ENCODE measurements around the gene UTP4.
"Not testable (repeated sequence)": the region's sequence is repeated elsewhere in the genome, so short reads cannot be mapped to it uniquely, and the experiment has no call there.

UTP4 gene

DNA sequence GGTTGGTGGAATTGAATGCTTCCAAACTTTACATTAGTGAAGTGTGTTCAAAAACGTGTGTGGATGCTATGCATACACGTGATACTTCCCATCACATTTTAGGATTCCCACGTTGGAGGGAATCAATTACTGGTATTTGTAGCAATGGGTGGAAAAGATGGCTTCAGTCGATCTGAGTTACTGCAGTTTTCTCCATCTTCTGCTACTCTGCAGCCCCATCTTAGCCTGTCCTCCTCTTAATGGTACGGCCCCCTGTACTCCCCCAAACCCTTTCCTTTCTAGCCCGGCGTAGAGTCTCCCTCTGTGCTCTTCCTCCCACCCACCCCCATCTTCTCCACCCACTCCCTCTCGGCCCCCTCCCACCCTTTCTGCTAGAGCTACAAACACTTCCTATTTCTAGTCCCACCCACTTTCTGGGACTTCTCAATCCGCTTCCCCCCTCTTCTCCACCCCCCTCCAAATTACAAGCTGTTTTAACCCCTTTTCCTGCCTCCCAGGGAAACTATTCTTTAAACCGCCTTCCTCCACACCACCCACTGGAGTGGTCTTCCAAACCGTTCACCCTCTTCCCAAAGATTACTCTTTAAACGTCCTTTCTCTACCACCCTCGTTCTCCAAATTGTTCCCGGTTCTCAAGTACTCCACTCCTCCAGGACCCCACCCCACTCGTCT is 1.1 kb upstream of the UTP4 start:
- DNase-seq = peak; percentile 11
- ATAC-seq = no peak

DNA sequence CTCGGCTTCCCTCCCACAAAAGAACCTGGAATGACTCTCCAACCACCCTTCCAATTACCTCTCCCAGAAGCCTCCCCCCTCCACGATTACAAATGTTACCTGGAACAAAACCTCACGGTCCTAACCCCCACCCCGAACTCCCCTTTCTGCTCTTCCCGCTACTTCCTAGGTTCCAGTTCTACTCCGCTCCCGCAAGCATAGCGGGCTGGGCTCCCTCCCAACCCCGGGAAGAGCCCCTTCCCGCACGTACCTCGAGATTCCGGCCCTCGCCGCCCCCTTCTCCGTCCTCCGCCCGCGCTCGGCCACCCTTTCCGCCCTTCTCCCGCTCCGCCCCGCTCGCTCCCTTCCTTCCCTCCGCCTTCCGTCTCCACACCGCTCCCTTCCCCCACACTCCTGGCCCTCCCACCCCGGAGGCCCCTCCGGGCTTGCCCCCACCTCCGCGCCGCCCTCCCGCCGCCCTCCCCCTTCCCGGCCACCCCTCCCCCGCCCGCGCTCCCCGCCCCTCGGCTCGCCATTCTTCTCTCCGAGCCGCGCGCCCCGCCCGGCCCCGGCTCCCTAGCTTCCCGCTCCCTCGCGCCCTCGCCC is 518 bp upstream of the UTP4 start:
- DNase-seq (peak; percentile 87), ATAC-seq (peak; percentile 51)

- DNase-seq = no peak
- ATAC-seq = peak; percentile 7
Measured at GRCh38 chr16:69133373-69133954, 1.0 kb downstream of the UTP4 start.

- no peak for ATAC-seq
- DNase-seq = no peak
Measured at GRCh38 chr16:69138608-69139007, 6.2 kb downstream of the UTP4 start.

DNA sequence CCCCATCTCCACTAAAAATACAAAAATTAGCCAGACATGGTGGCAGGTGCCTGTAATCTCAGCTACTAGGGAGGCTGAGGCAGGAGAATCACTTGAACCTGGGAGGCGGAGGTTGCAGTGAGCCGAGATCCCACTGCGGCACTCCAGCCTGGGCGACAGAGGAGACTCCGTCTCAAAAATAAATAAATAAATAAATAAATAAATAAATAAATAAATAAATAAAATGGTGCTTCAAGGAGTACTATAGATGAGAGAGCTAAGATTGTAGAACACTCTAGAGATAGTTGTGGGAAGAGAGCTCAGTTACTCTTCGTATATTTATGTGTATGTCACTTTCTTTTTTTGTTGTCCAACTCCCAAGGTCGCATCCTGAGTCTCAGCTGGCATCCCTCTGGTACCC is 7.0 kb downstream of the UTP4 start:
- not testable (repeated sequence) for ATAC-seq, DNase-seq

GRCh38 chr16:69141014-69141413 is 8.6 kb downstream of the UTP4 start:
- DNase-seq = no peak
- no peak for ATAC-seq

DNA sequence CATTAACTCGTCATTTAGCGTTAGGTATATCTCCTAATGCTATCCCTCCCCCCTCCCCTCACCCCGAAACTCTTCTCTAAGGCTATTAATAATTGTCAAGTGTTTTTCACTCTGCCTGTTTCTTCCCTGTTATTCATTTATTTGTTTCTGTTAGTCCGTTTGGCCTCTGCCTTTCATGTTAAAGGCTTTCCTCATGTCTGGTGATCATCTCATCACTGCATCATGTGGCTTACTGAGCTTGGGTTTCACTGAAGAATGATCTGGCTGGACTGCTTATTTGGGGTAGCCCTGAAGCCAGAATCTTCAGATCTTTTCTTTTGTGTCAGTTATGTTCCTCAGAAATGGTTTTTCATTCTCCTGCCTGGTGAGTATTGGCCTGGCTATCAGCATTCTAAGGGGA is 9.5 kb downstream of the UTP4 start:
- ATAC-seq (no peak), DNase-seq (no peak)

DNA sequence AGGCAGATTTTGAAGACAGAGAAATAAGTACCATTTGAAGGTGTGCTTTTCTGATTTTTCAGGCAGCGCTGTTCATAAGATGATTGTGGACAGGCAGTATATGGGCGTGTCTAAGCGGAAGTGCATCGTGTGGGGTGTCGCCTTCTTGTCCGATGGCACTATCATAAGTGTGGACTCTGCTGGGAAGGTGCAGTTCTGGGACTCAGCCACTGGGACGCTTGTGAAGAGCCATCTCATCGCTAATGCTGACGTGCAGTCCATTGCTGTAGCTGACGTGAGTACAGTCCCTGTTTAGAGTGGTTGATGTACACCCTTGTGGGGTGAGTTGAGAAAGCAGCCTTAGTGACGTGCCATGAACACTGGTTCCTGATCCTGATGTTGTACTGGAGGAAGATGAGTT is 10.7 kb downstream of the UTP4 start:
- ATAC-seq = no peak
- DNase-seq = no peak

DNA sequence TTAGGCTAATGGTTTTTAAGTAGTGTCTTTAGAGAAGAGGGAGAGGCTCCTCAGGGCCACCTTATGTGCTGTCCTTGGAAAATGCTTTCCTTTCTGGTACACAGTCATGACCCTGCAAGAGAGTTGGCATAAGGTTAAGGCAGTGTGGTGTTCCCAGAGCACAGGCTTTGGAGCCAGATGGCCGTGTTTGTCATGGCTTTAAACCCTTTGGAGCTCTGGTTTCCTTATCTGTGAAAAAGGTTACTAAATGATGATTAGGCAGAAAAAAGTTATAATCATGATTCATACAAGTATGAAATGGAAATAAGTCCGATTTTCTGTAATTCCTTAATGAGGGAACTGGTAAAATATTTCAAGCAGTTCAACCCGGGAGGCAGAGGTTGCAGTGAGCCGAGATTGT is 13.2 kb downstream of the UTP4 start:
- no peak for ATAC-seq
- no peak for DNase-seq

GRCh38 chr16:69149621-69150020 is 17.2 kb downstream of the UTP4 start:
- ATAC-seq, DNase-seq: not testable (repeated sequence)

GRCh38 chr16:69150146-69150865 is 17.9 kb downstream of the UTP4 start:
- DNase-seq (peak; percentile 43), ATAC-seq (peak; percentile 88)

DNA sequence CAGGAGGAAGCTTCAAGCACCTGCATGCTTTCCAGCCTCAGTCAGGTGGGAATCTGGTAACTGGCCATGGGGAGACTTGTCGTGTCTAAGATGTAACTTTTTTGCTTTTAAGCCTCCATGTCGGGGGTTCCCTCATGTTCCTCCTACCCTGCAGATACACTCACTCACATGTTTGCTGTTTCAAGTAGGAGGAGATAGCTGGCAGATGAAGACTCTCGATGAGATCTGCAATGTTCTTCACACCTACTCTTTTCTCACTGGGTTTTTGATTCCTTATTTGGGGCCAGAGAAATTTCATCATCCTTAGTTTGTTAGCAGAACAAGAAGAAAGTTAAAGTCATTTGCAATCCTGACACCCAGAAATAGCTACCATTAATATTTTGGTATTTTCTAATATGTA is 24.7 kb downstream of the UTP4 start:
- DNase-seq (no peak), ATAC-seq (no peak)

- ATAC-seq = no peak
- DNase-seq = no peak
Measured at GRCh38 chr16:69160192-69160591, 27.7 kb downstream of the UTP4 start.

DNA sequence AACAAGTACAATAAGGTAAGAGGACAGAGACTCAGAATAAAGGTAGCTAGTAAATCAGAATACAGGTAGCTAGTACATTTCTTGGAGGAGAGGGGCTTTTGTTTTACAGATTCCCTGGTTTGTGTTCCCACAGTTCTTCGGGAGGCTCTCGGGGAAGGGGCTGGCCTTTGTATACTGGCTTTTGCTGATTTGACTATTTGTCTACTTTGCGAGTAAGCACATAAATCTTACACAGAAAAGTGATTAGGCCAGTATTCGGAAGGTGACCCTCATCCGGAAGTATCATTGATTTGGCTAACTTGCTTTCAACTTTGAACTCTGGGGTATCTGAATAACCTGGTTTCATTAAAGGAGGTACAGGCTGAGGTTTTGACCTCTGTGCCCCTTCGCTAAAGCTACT is 33.1 kb downstream of the UTP4 start:
- ATAC-seq (no peak), DNase-seq (no peak)

GRCh38 chr16:69166221-69166833 is 33.9 kb downstream of the UTP4 start:
- DNase-seq = peak; percentile 76
- ATAC-seq = peak; percentile 97

GRCh38 chr16:69166946-69167930 is 34.8 kb downstream of the UTP4 start:
- DNase-seq (no peak), ATAC-seq (no peak)

GRCh38 chr16:69169051-69169450 is 36.6 kb downstream of the UTP4 start:
- no peak for ATAC-seq
- DNase-seq = no peak

DNA sequence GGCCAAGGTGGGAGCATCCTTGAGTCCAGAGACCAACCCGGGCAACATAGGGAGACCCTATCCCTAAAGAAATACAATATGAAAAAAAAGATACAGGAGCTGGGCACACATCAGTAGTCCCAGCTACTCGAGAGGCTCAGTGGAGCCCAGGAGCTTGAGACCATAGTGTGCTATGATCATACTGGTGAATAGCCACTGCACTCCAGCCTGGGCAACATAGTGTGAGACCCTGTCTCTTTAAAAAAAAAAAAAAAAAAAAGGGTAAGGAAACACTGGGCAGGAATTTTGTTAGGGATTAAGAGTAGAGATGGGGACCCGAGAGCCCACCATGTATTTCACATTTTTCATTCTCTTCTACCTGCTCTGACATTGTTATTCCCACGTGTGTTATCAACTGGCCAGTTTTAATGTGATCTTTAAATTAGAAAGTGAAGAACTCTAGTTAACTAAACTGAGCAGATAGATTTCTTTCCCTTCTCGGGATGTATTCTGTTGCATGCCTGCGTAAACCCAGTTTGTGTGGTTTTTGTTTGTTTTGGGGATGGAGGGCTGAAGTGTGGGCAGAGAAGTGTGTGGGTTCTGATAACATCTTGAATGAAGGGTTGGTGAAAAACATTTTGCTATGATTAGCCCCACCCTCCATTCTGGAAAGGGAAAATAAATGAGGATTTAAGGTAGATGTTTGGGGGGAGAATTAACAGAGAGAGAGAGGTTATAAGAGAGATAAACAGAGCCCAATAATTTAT is 37.3 kb downstream of the UTP4 start:
- DNase-seq (no peak), ATAC-seq (no peak)

- ATAC-seq (no peak), DNase-seq (no peak)
Measured at GRCh38 chr16:69171325-69172084, 39.1 kb downstream of the UTP4 start.

All from stimulated activated naive CD8-positive, alpha-beta T cell treated with anti-CD3 and anti-CD28 coated beads, Interleukin-15, Interleukin-2, amounts not matched to agents 100 U/mL and 50 U/mL, for 24 hours (primary cell).